Measurements from ENCODE around the gene LYPD8. TPM values are rescaled to one million over a fixed set of nuclear protein-coding genes. Genes with fewer than 3 reads are reported as not detected.

LYPD8 gene
- total and polyA plus RNA-seq, 4 donors, result not detected

- no peaks in the 10 kb centered on the region for H3K36me3 ChIP-seq (ENCODE audit: control insufficient read depth, insufficient read depth, low read length)
- peaks cover 3% of the 10 kb centered on the region for H3K9me3 ChIP-seq (ENCODE audit: control insufficient read depth, insufficient read depth, low read length)
- no peaks in the 10 kb centered on the region for H3K4me1 ChIP-seq (ENCODE audit: control insufficient read depth, insufficient read depth, low read length)
- no peak for DNase-seq (ENCODE audit: low read depth in 4 of 6, low spot score in 6 of 6)
- H3K4me3 ChIP-seq (ENCODE audit: low read depth, low read length), result no peak overlapping the region
- H3K27me3 ChIP-seq (ENCODE audit: control insufficient read depth, insufficient read depth, low read length), result no peaks in the 10 kb centered on the region
- WGBS (ENCODE audit: insufficient coverage), result 68% methylated on average over 51 of the region's 51 CpGs
- no peak overlapping the region for H3K27ac ChIP-seq (ENCODE audit: low read depth, low read length)
Measured at GRCh38 chr1:248691567-248692155, 63.9 kb downstream of the LYPD8 start.

Small RNA genes lying within 50 kb of the gene (small RNA-seq; reads per million reads assigned to genes)
- not detected for gene AHCYP8 (ENCODE audit: low replicate concordance)

Other genes starting within 250 kb of the LYPD8 start
- not detected for gene OR2G6, start 247.7 kb downstream of the LYPD8 start, total RNA-seq
- under 1 TPM in 1 of 2 donors, not detected in 1; 0.06 TPM for gene OR2G6, start 247.7 kb downstream of the LYPD8 start, polyA plus RNA-seq (ENCODE audit: insufficient read length in 2 of 2)
- not detected for gene OR2T29, start 193.0 kb downstream of the LYPD8 start, total RNA-seq
- not detected for gene OR2T29, start 193.0 kb downstream of the LYPD8 start, polyA plus RNA-seq (ENCODE audit: insufficient read length in 2 of 2)
- not detected for gene OR2T34, start 181.0 kb downstream of the LYPD8 start, total RNA-seq
- gene OR2T34, start 181.0 kb downstream of the LYPD8 start, polyA plus RNA-seq (ENCODE audit: insufficient read length in 2 of 2), result not detected
- not detected for gene OR2T10, start 158.1 kb downstream of the LYPD8 start, total RNA-seq
- gene OR2T10, start 158.1 kb downstream of the LYPD8 start, polyA plus RNA-seq (ENCODE audit: insufficient read length in 2 of 2), result not detected
- gene OR2T11, start 120.7 kb downstream of the LYPD8 start, total RNA-seq, result not detected
- gene OR2T11, start 120.7 kb downstream of the LYPD8 start, polyA plus RNA-seq (ENCODE audit: insufficient read length in 2 of 2), result not detected
- not detected for gene OR2T35, start 110.5 kb downstream of the LYPD8 start, total RNA-seq
- not detected for gene OR2T35, start 110.5 kb downstream of the LYPD8 start, polyA plus RNA-seq (ENCODE audit: insufficient read length in 2 of 2)
- not detected for gene OR2T27, start 100.2 kb downstream of the LYPD8 start, total RNA-seq
- not detected for gene OR2T27, start 100.2 kb downstream of the LYPD8 start, polyA plus RNA-seq (ENCODE audit: insufficient read length in 2 of 2)
- not detected for gene OR14I1, start 53.0 kb downstream of the LYPD8 start, total RNA-seq
- not detected for gene OR14I1, start 53.0 kb downstream of the LYPD8 start, polyA plus RNA-seq (ENCODE audit: insufficient read length in 2 of 2)
- gene SH3BP5L, start 70.2 kb upstream of the LYPD8 start, total RNA-seq, result 10 to 100 TPM; 16.3 to 25.2 TPM
- gene SH3BP5L, start 70.2 kb upstream of the LYPD8 start, polyA plus RNA-seq (ENCODE audit: insufficient read length in 2 of 2), result 10 to 100 TPM; 34.8 to 37.8 TPM
- 10 to 100 TPM; 13.8 to 22.0 TPM for gene ZNF672, start 82.5 kb upstream of the LYPD8 start, total RNA-seq
- gene ZNF672, start 82.5 kb upstream of the LYPD8 start, polyA plus RNA-seq (ENCODE audit: insufficient read length in 2 of 2), result 10 to 100 TPM; 31.5 to 35.1 TPM
- 10 to 100 TPM; 13.6 to 32.7 TPM for gene ZNF692, start 103.3 kb upstream of the LYPD8 start, total RNA-seq
- 10 to 100 TPM; 69.4 to 89.3 TPM for gene ZNF692, start 103.3 kb upstream of the LYPD8 start, polyA plus RNA-seq (ENCODE audit: insufficient read length in 2 of 2)
- 1 to 10 TPM; 7.8 to 8.9 TPM for gene PGBD2, start 150.5 kb upstream of the LYPD8 start, total RNA-seq
- gene PGBD2, start 150.5 kb upstream of the LYPD8 start, polyA plus RNA-seq (ENCODE audit: insufficient read length in 2 of 2), result 1 to 10 TPM; 6.8 to 7.2 TPM